ENCODE measurements around the gene ZNF625. TPM values are rescaled to one million over a fixed set of nuclear protein-coding genes. Genes with fewer than 3 reads are reported as not detected.
A peak's percentile ranks its signal among the peaks of the same experiment; 100 is the strongest.

ZNF625 gene
- total RNA-seq: 6.3 and 9.5 TPM in 2 replicates
- polyA plus RNA-seq (2012): 3.8 TPM

GRCh38 chr19:12156223-12157058, at the start of gene ZNF625:
TSS of gene ZNF625 (minus strand) at chr19:12156734. CDS start at chr19:12156558, 176 bp downstream.
- peak; percentile 95 for DNase-seq (ENCODE audit: low read depth)

GRCh38 chr19:12205296-12205695, 48.8 kb upstream of the ZNF625 start:
- no peak for DNase-seq (ENCODE audit: low read depth)

DNA sequence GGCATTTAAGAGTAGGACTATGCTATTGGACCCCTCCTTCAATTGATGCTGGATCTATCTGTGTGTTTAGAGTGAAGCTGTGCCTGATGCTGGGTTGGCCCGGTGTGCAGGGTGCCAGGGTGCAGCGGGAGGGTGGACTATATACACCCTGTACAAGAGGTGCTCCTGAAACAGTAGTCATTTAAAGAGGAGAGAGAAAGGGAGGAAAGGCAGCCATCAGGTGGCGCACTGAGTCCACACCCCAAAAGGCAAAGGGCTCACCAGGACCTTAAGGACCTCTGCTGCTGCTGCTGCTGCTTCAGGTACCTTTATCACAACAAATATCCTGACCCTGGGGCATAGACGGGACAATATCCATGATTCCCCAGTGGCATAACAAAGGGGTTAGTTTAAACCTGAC, 45.7 kb upstream of the ZNF625 start:
- no peak for DNase-seq (ENCODE audit: low read depth)

- DNase-seq (ENCODE audit: low read depth): peak; percentile 16
These were observed 43.4 kb upstream of the ZNF625 start for GRCh38 chr19:12199757-12200419.

- no peak for DNase-seq (ENCODE audit: low read depth)
These were observed 41.6 kb upstream of the ZNF625 start for GRCh38 chr19:12198136-12198535.

DNA sequence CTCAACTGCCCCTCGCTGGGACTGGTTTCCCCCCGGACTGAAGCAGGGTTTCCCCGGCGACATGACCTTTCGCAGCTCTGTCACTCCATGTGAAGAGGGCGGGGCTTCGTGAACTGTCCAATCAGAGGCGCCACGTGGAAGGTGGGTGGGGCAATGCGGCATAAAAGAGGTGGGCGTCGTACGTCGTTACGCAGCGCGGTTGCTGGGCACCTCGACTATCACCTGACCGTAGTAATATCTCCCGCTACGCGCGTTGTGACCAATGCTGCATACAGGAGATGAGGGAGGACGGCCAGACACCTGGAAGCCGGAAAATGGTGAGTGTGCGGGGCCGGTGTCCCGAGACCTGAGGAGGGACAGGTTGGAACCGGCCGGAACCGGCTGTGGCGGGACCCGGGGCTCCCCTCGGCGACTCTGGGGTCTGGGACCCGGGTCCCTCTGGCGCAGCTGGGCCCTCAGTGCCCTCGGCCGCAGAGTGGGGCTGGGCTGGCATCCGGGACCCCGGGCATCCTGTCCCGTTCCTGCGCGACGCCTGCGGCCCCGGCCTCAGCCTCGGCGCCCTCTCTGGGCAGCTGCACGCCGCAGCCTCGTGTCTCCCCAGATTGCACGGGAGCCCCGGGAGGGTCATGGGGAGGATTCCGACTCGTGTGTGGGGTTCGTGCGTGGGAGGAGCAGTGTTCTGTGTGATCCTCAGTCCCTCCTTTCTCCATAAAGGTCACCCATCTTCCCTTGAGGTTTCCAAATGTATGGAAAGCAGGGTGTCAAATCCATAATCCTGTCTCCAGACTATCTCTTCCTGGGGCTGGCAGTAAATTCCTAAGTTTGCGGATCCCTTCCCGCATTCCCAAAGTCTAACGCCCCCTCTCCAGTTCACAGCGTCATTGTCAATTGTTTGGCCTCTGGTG, 38.5 kb upstream of the ZNF625 start:
- no peak for DNase-seq (ENCODE audit: low read depth)

- DNase-seq (ENCODE audit: low read depth): no peak
These were observed 31.1 kb upstream of the ZNF625 start for GRCh38 chr19:12187625-12188024.

GRCh38 chr19:12180377-12180776, 23.8 kb upstream of the ZNF625 start:
- DNase-seq (ENCODE audit: low read depth): no peak

GRCh38 chr19:12166626-12167025, 10.1 kb upstream of the ZNF625 start:
- DNase-seq (ENCODE audit: low read depth): no peak

GRCh38 chr19:12163826-12164225, 7.3 kb upstream of the ZNF625 start:
- peak; percentile 17 for DNase-seq (ENCODE audit: low read depth)

DNA sequence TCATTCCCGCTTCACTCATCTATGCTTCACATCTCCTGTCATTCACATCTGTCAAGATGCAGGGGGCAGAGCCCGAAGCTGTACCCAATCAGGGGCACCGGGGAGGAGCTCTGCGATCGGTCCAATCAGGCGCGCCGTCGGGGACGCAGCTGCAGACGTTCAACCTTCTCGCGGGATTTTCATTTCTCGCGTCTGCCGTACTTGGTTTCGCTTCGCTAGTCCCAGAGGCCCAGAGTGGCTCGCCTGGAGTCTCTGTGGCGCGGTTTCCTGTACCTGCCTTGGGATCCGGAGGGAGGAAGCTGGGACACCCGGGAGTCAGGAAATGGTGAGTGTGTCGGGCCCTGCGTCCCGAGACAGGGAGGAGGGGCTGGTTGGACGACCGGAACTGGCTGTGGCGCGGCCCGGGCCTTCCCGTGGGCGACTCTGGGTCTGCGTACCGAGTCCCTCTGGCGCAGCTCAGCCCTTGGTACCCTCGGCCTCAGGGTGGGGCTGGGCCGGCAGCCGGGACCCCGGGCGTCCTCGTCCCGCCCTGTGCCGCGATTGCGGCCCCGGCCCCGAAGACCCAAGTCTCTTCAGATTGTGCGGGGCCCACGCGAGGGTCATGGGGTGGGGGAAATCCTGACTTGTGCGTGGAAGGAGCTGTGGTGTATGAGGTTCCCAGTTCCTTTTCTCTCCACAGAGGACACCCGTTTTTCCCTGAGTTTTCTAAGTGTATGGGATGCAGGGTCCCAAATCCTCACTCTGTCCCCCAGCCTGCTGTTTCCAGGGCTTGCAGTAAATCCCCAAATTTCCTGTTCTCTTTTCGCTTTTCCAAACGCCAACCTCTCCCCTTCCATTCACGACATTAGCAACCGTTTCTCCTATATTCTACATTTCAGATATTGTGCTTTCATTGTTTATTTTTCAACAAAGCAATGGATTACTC, 6.6 kb upstream of the ZNF625 start, which contains the start of gene ZNF136:
Gene ZNF136 (plus strand): TSS at position 215 of the 925 bp plus-strand sequence. CDS start 108 bp downstream, at position 323.
- DNase-seq (ENCODE audit: low read depth): peak; percentile 97

DNA sequence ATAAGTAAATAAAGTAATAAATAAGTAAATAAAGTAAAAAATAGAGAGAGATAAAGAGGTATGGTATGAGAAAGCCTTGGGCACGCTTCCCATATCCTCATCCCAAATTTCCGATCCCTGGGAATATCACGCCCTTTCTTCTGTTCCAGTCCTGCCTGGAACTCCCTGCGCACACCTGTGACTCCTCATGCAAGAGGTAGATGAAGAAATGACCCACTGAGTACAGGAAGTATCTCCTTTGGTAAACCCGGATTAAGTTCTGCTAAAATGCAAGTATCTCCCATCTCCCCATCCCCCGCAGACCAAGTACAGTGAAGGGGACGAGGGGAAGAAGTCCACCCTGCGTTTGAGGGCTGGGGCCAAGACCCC, 6.0 kb upstream of the ZNF625 start:
- no peak for DNase-seq (ENCODE audit: low read depth)

GRCh38 chr19:12159773-12160414, 3.4 kb upstream of the ZNF625 start:
- DNase-seq (ENCODE audit: low read depth): no peak

DNA sequence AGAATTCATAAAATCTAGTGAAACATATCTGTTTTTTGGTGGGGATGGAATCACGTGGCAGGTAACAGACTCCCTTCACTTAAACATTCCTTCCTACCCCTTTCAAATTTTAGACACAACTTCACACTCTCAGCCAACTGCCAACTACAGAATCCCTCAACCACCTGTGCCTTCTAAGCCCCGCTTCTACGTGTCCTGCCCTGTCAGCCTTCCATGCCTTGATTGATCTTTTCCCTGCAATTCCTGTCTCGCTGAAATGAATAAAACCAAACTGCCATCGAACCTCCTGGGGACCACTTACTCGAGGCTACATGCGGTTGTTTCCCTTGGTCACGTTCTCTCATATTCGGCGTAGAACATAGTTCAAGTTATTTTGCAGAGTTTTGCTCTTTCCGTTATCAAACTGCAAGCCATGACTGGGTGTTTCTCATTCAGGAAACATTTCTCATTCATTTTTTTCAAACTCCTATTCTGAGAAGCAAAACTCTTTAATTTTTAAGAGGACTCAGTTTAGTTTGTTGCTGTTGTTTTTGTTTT, 1.1 kb downstream of the ZNF625 start:
- DNase-seq (ENCODE audit: low read depth): no peak

- no peak for DNase-seq (ENCODE audit: low read depth)
These were observed 11.2 kb downstream of the ZNF625 start for GRCh38 chr19:12145348-12145747.

GRCh38 chr19:12141405-12141736, 15.2 kb downstream of the ZNF625 start:
- DNase-seq (ENCODE audit: low read depth): no peak

GRCh38 chr19:12140545-12141404, 15.8 kb downstream of the ZNF625 start:
- peak; percentile 87 for DNase-seq (ENCODE audit: low read depth)

DNA sequence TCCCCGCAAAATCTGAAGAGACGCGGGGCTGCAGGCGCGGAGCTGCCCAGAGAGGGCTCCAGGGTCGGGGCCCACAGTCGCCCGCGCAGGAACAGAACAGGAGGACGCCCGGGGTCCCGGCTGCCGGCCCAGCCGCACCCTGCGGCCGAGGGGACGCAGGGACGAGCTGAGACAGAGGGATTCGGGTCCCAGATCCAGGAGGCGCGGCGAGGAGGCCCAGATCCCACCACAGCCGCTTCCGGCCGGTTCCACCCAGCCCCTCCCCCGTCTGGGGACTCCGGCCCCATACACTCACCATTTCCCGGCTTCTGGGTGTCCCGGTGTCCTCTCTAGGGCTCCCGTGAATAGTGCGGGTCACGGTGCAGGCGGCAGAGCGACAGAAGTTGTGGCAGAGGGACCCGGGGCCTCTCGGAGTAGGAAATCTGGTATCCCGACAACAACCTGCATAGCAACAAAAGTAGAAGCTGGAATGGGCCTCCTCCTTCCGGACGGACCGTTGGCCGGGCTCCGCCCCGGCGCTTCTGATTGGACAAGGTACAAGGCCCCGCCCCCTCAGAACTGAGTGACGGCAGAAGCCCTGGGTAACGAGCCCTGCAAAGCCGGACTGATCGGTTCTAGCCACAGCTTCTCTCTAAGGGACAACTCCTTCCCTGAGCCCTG, 16.5 kb downstream of the ZNF625 start, which contains the start of gene ZNF20:
Gene ZNF20 (minus strand): TSS at position 466 of the 660 bp plus-strand sequence. CDS start 168 bp downstream, at position 298.
- DNase-seq (ENCODE audit: low read depth): peak; percentile 95
